ENCODE results near the gene NR2F2.
"Not testable (repeated sequence)": the region's sequence is repeated elsewhere in the genome, so short reads cannot be mapped to it uniquely, and the experiment has no call there.

Gene NR2F2

DNA sequence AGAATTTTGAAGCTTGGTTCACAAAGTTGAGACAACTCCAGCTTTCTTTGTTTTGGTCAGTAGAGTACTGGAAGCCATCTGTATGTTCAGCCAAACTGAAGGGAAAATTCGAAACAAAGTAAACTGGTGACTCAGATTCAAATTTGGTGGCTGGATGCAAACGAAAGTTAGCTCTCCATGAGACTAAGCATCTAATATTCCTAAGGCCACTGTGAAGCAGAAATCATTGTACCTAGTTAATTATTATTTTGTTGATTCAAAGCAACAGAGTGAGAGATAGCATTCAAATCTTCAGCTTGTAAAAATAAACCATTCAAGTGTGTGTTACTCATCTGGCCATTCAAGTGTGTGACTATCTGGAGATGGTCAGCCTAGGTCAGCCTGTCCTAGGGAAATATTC, 42.1 kb downstream of the NR2F2 start:
- no peak for DNase-seq (ENCODE audit: extremely low spot score)
- ChIA-PET CTCF (interaction anchor here (0.6 kb wide), 1 partner anchor 13 kb away, joined by 3 read pairs; no protein-coding TSS in a partner anchor), POLR2A (interaction anchor here (1.3 kb wide), 1 partner anchor 10 kb away, joined by 4 read pairs; no protein-coding TSS in a partner anchor)
- no peak for TF ChIP-seq SP1 (IDR thresholded peaks at IDR 0.05)
- no peak for TF ChIP-seq FOXA1 (IDR thresholded peaks at IDR 0.05)
- TF ChIP-seq FOXK2 (IDR thresholded peaks at IDR 0.05): no peak
- TF ChIP-seq ZNF384 (IDR thresholded peaks at IDR 0.05): no peak
- no peak for TF ChIP-seq HDGF (IDR thresholded peaks at IDR 0.05; ENCODE audit: borderline replicate concordance)
- TF ChIP-seq FOXM1 (IDR thresholded peaks at IDR 0.05; ENCODE audit: borderline replicate concordance): no peak
- TF ChIP-seq TARDBP (IDR thresholded peaks at IDR 0.05): no peak

DNA sequence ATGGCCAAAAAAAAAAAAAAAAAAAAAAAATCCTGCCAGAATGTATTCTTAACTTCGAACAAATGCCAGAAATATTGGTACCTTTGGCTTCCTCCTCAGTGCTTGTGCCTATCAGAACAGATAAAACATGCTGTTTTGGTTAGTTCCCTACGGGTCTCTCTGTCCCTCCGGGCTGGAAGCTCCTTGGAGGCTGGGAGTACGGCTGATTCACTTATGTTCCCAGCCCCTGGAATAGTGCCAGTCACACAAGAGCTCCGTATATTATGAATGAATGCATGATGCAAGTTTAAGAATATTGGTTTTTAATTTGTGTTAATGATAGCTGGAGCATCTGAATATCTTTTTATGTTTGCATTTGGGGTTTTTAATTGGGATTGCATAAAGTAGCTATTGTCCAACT, 44.0 kb downstream of the NR2F2 start:
- no peak for DNase-seq (ENCODE audit: extremely low spot score)
- no peak for TF ChIP-seq ELF4 (IDR thresholded peaks at IDR 0.05)
- TF ChIP-seq SP1 (IDR thresholded peaks at IDR 0.05): no peak
- TF ChIP-seq LEF1 (IDR thresholded peaks at IDR 0.05; ENCODE audit: borderline replicate concordance): no peak
- no peak for TF ChIP-seq SUZ12 (IDR thresholded peaks at IDR 0.05)
- TF ChIP-seq L3MBTL2 (conservative IDR thresholded peaks at IDR 0.05): no peak
- no peak for TF ChIP-seq TARDBP (IDR thresholded peaks at IDR 0.05)
- TF ChIP-seq BHLHE40 (IDR thresholded peaks at IDR 0.05; ENCODE audit: borderline replicate concordance): no peak
- no peak for TF ChIP-seq CTBP1 (IDR thresholded peaks at IDR 0.05; ENCODE audit: borderline replicate concordance)
- TF ChIP-seq FOXK2 (IDR thresholded peaks at IDR 0.05): no peak
- TF ChIP-seq FOXA1 (IDR thresholded peaks at IDR 0.05): no peak
- TF ChIP-seq HDGF (IDR thresholded peaks at IDR 0.05; ENCODE audit: borderline replicate concordance): no peak
- TF ChIP-seq FOXM1 (IDR thresholded peaks at IDR 0.05; ENCODE audit: borderline replicate concordance): no peak
- TF ChIP-seq, protein P1, sequence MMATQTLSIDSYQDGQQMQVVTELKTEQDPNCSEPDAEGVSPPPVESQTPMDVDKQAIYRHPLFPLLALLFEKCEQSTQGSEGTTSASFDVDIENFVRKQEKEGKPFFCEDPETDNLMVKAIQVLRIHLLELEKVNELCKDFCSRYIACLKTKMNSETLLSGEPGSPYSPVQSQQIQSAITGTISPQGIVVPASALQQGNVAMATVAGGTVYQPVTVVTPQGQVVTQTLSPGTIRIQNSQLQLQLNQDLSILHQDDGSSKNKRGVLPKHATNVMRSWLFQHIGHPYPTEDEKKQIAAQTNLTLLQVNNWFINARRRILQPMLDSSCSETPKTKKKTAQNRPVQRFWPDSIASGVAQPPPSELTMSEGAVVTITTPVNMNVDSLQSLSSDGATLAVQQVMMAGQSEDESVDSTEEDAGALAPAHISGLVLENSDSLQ (IDR thresholded peaks at IDR 0.05): no peak
- TF ChIP-seq ARNT (IDR thresholded peaks at IDR 0.05): no peak
- no peak for TF ChIP-seq ZNF384 (IDR thresholded peaks at IDR 0.05)
- no peak for TF ChIP-seq NFRKB (IDR thresholded peaks at IDR 0.05)
- POLR2A ChIA-PET: interaction anchor here (1.4 kb wide), 1 partner anchor 14 kb away, joined by 3 read pairs; no protein-coding TSS in a partner anchor
- CTCF ChIA-PET: no interaction called here

DNA sequence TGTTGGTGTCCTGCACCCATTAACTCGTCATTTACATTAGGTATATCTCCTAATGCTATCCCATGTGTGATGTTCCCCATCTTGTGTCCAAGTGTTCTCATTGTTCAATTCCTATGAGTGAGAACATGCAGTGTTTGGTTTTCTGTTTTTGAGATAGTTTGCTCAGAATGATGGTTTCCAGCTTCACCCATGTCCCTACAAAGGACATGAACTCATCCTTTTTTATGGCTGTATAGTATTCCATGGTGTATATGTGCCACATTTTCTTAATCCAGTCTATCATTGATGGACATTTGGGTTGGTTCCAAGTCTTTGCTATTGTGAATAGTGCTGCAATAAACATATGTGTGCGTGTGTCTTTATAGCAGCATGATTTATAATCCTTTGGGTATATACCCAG, 49.1 kb downstream of the NR2F2 start:
- CTCF ChIA-PET; POLR2A ChIA-PET; DNase-seq (ENCODE audit: extremely low spot score): not testable (repeated sequence)

DNA sequence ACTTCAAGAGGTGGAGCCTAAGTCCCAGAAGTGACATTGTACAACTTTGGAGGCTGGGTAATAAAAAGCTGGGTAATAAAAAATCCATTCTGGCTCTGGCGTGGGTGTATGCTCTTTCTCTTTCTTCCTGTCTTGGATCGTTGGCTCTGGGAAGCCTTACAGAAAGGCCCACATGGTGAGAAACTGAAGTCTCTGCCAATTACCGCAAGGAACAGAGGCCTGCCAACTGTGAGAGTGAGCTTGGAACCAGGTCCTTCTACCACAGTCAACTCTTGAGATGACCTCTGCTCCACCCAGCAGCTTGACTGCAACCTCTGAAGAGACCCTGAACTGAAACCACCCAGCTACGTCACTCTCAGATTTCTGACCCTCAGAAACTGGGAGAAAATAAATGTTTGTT, 51.0 kb downstream of the NR2F2 start:
- POLR2A ChIA-PET: no interaction called here

DNA sequence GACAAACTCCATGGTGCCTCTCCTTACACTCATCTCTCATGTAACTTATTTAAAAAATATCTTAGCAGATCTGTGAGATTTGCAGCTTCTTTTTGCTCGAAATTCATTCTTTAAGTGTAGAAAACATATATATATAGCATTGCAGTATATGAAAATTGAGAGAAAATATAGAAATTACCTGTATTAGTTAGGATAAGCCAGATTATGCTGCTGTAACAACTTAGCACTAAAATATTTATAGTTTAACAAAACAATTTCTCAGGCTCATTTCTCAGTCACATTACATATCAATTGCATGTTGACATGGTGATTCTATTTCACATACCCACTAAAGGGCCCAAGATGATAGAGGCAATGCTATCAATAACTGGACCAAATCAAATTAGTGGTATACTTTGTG, 54.7 kb downstream of the NR2F2 start:
- ChIA-PET POLR2A (no interaction called here), CTCF (no interaction called here)
- DNase-seq (ENCODE audit: extremely low spot score): no peak
- TF ChIP-seq FOXM1 (IDR thresholded peaks at IDR 0.05; ENCODE audit: borderline replicate concordance) (no peak), NFRKB (IDR thresholded peaks at IDR 0.05) (no peak), HDGF (IDR thresholded peaks at IDR 0.05; ENCODE audit: borderline replicate concordance) (no peak), ARNT (IDR thresholded peaks at IDR 0.05) (no peak), ZNF384 (IDR thresholded peaks at IDR 0.05) (no peak), ELF4 (IDR thresholded peaks at IDR 0.05) (no peak), LEF1 (IDR thresholded peaks at IDR 0.05; ENCODE audit: borderline replicate concordance) (no peak), CTBP1 (IDR thresholded peaks at IDR 0.05; ENCODE audit: borderline replicate concordance) (no peak), BHLHE40 (IDR thresholded peaks at IDR 0.05; ENCODE audit: borderline replicate concordance) (no peak), FOXK2 (IDR thresholded peaks at IDR 0.05) (no peak), FOXA1 (IDR thresholded peaks at IDR 0.05) (no peak), SP1 (IDR thresholded peaks at IDR 0.05) (no peak), L3MBTL2 (conservative IDR thresholded peaks at IDR 0.05) (no peak), TARDBP (IDR thresholded peaks at IDR 0.05) (no peak)

More for the DNA sequence above, 51.0 kb downstream of the NR2F2 start:
- no peak for DNase-seq (ENCODE audit: extremely low spot score)
- CTCF ChIA-PET: no interaction called here
- TF ChIP-seq, protein P1 (IDR thresholded peaks at IDR 0.05): no peak
- TF ChIP-seq ARNT (IDR thresholded peaks at IDR 0.05) (no peak), L3MBTL2 (conservative IDR thresholded peaks at IDR 0.05) (no peak), TARDBP (IDR thresholded peaks at IDR 0.05) (no peak), ELF4 (IDR thresholded peaks at IDR 0.05) (no peak), FOXM1 (IDR thresholded peaks at IDR 0.05; ENCODE audit: borderline replicate concordance) (no peak), HDGF (IDR thresholded peaks at IDR 0.05; ENCODE audit: borderline replicate concordance) (no peak), SP1 (IDR thresholded peaks at IDR 0.05) (no peak), ZNF384 (IDR thresholded peaks at IDR 0.05) (no peak), SUZ12 (IDR thresholded peaks at IDR 0.05) (no peak), BHLHE40 (IDR thresholded peaks at IDR 0.05; ENCODE audit: borderline replicate concordance) (no peak), NFRKB (IDR thresholded peaks at IDR 0.05) (no peak), FOXK2 (IDR thresholded peaks at IDR 0.05) (no peak), CTBP1 (IDR thresholded peaks at IDR 0.05; ENCODE audit: borderline replicate concordance) (no peak)

DNA sequence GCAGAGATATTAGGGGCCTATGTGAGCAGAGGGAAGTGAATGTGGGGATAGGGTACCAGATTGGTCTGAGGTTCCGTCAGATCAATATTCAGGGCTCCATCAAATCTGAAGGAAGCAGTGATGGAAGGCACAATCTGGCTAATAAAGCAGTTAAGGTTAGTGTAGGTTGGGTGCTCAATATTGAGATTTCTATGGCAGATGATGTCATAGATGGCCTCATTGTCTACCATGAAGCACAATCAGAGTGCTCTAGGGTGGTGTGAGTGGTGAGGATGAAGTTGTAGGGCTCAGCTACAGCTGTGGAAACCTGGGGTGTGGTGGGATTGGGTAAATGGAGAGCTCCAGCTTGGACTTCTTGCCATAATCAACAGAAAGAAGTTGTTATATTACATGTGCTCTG, 58.2 kb downstream of the NR2F2 start:
- DNase-seq (ENCODE audit: extremely low spot score): no peak
- CTCF ChIA-PET: interaction anchor here (0.7 to 1.2 kb wide), 2 partner anchors 12 to 19 kb away, joined by 3 read pairs; no protein-coding TSS in a partner anchor
- POLR2A ChIA-PET: no interaction called here
- TF ChIP-seq ELF4 (IDR thresholded peaks at IDR 0.05): no peak
- no peak for TF ChIP-seq TARDBP (IDR thresholded peaks at IDR 0.05)
- TF ChIP-seq FOXA1 (IDR thresholded peaks at IDR 0.05): no peak
- no peak for TF ChIP-seq FOXM1 (IDR thresholded peaks at IDR 0.05; ENCODE audit: borderline replicate concordance)
- no peak for TF ChIP-seq SP1 (IDR thresholded peaks at IDR 0.05)
- TF ChIP-seq, protein P1 (IDR thresholded peaks at IDR 0.05): no peak
- no peak for TF ChIP-seq ZNF384 (IDR thresholded peaks at IDR 0.05)
- TF ChIP-seq ARNT (IDR thresholded peaks at IDR 0.05): no peak
- TF ChIP-seq FOXK2 (IDR thresholded peaks at IDR 0.05): no peak
